Activated T-cell treated with anti-CD3 and anti-CD28 coated beads, Interleukin-2, amount 50 U/mL, for 1 hour (primary cell): ENCODE data around the gene CNIH3.

Experiments used
- DNase-seq: peaks from one replicate; pipeline ENCODE4 v3.0.0-alpha.2; 2020

CNIH3 gene

GRCh38 chr1:224782281-224783000 is 166.3 kb downstream of the CNIH3 start:
- DNase-seq: no peak

GRCh38 chr1:224783006-224783651 is 167.0 kb downstream of the CNIH3 start:
- DNase-seq: no peak

- no peak for DNase-seq
Measured at GRCh38 chr1:224784265-224785039, 168.3 kb downstream of the CNIH3 start.

- DNase-seq: no peak
Measured at GRCh38 chr1:224785040-224785328, 168.9 kb downstream of the CNIH3 start.

- DNase-seq: no peak
Measured at GRCh38 chr1:224785622-224786021, 169.5 kb downstream of the CNIH3 start.

- DNase-seq: no peak
Measured at GRCh38 chr1:224786533-224787250, 170.6 kb downstream of the CNIH3 start.

- no peak for DNase-seq
Measured at GRCh38 chr1:224789311-224789710, 173.2 kb downstream of the CNIH3 start.
